GM12892 (cell line): ENCODE results near the gene LAG3.

Source experiments
- DNase-seq: peaks from one replicate; pipeline ENCODE4 v3.0.0; 2011; ENCODE audit not compliant: insufficient read length
- FAIRE-seq: peaks from 2 replicates; lab custom pipeline; 2011; peaks lifted over from hg19 to GRCh38; lab: Jason Lieb, UNC
- POLR2A ChIP-seq: IDR thresholded peaks from 2 replicates; pipeline ENCODE4 v1.6.1; 2011; ENCODE audit warnings: low read depth, low read length, control low read depth
- POLR2AphosphoS5 ChIP-seq: IDR thresholded peaks from 2 replicates; pipeline ENCODE4 v1.6.1; 2011; ENCODE audit warnings: low read depth, low read length, control low read depth
- TAF1 ChIP-seq: IDR thresholded peaks from 2 replicates; pipeline ENCODE4 v1.6.1; 2011; ENCODE audit warnings: low read depth, mild to moderate bottlenecking, control low read depth, low read length, borderline replicate concordance

LAG3 gene

GRCh38 chr12:6757028-6757690, 15.2 kb upstream of the LAG3 start:
- no peak for FAIRE-seq
- no peak for TF ChIP-seq POLR2A

GRCh38 chr12:6758506-6759095, 13.7 kb upstream of the LAG3 start:
- DNase-seq (no peak), FAIRE-seq (no peak)
- TF ChIP-seq POLR2A: no peak
- TF ChIP-seq POLR2AphosphoS5: no peak
- TF ChIP-seq TAF1: no peak

More at GRCh38 chr12:6757028-6757690, 15.2 kb upstream of the LAG3 start:
- no peak for DNase-seq

- DNase-seq (no peak), FAIRE-seq (no peak)
- TF ChIP-seq POLR2AphosphoS5 (no peak), TAF1 (no peak), POLR2A (no peak)
Measured at GRCh38 chr12:6759741-6760140, 12.6 kb upstream of the LAG3 start.

GRCh38 chr12:6763380-6763779, 8.9 kb upstream of the LAG3 start:
- no peak for DNase-seq
- FAIRE-seq: no peak
- no peak for TF ChIP-seq TAF1
- no peak for TF ChIP-seq POLR2A
- TF ChIP-seq POLR2AphosphoS5: no peak

- FAIRE-seq: peak; percentile 99
- peak; percentile 96 for DNase-seq
Measured at GRCh38 chr12:6764011-6764828, 8.1 kb upstream of the LAG3 start.

GRCh38 chr12:6765048-6765633, 7.2 kb upstream of the LAG3 start:
- DNase-seq (no peak), FAIRE-seq (no peak)
- no peak for TF ChIP-seq POLR2AphosphoS5
- no peak for TF ChIP-seq POLR2A
- TF ChIP-seq TAF1: no peak

More at GRCh38 chr12:6764011-6764828, 8.1 kb upstream of the LAG3 start:
- no peak for TF ChIP-seq TAF1
- TF ChIP-seq POLR2A: peak; percentile 49; the same call in 1 of the 2 replicates
- no peak for TF ChIP-seq POLR2AphosphoS5

GRCh38 chr12:6765634-6766581, 6.4 kb upstream of the LAG3 start, which contains the start of gene PTMS:
Gene PTMS (plus strand): TSS chr12:6766363. CDS start chr12:6766706, 343 bp downstream.
- peak; percentile 70 for FAIRE-seq

GRCh38 chr12:6766651-6767349, 5.5 kb upstream of the LAG3 start:
- peak; percentile 92 for FAIRE-seq
- DNase-seq: peak; percentile 71
- TF ChIP-seq POLR2AphosphoS5 (no peak), POLR2A (no peak; the same call in 1 of the 2 replicates), TAF1 (no peak)

More at GRCh38 chr12:6765634-6766581, 6.4 kb upstream of the LAG3 start, which contains the start of gene PTMS:
- DNase-seq: no peak
- TF ChIP-seq TAF1: no peak
- TF ChIP-seq POLR2A: peak; percentile 53; the same call in 1 of the 2 replicates
- no peak for TF ChIP-seq POLR2AphosphoS5

GRCh38 chr12:6767353-6768319, 4.7 kb upstream of the LAG3 start:
- DNase-seq (no peak), FAIRE-seq (no peak)
- no peak for TF ChIP-seq TAF1
- no peak for TF ChIP-seq POLR2A
- no peak for TF ChIP-seq POLR2AphosphoS5

- TF ChIP-seq TAF1 (no peak), POLR2A (no peak), POLR2AphosphoS5 (no peak)
- no peak for DNase-seq
- no peak for FAIRE-seq
Measured at GRCh38 chr12:6768437-6768914, 3.8 kb upstream of the LAG3 start.
